HG02798 (cell line): ENCODE data around the gene HEATR9.

Experiments
- ATAC-seq: cut with Tn5 transposase; IDR thresholded peaks from one replicate; pipeline ENCODE4 v1.9.1; 2021; ENCODE audit warnings: mild to moderate bottlenecking; ENCODE audit not compliant: unreplicated experiment, poor library complexity

The HEATR9 gene

GRCh38 chr17:35816723-35817122, 52.0 kb downstream of the HEATR9 start:
- ATAC-seq = no peak

- no peak for ATAC-seq
Measured at GRCh38 chr17:35812456-35812855, 56.2 kb downstream of the HEATR9 start.

- no peak for ATAC-seq
Measured at GRCh38 chr17:35811759-35812158, 56.9 kb downstream of the HEATR9 start.

GRCh38 chr17:35809855-35810461, 58.7 kb downstream of the HEATR9 start:
- ATAC-seq = no peak

GRCh38 chr17:35808962-35809854, 59.5 kb downstream of the HEATR9 start, which contains the start of gene TAF15:
TSS of gene TAF15 (plus strand) at chr17:35809484. CDS start at chr17:35809570, 86 bp downstream.
- ATAC-seq = peak; percentile 94

GRCh38 chr17:35808240-35808961, 60.3 kb downstream of the HEATR9 start:
- ATAC-seq = no peak

GRCh38 chr17:35807371-35808144, 61.1 kb downstream of the HEATR9 start:
- no peak for ATAC-seq
